Globus pallidus (tissue), 1 donor: ENCODE data around the gene INPP5J.
"Not testable (repeated sequence)": the region's sequence is repeated elsewhere in the genome, so short reads cannot be mapped to it uniquely, and the experiment has no call there.

ENCODE experiments used
- DNase-seq: peaks from one replicate; pipeline ENCODE4 v3.0.0-alpha.2; 2015; ENCODE audit warnings: low spot score

Gene INPP5J

GRCh38 chr22:31102441-31103081 lies 20.2 kb upstream of the INPP5J start:
- no peak for DNase-seq

DNA sequence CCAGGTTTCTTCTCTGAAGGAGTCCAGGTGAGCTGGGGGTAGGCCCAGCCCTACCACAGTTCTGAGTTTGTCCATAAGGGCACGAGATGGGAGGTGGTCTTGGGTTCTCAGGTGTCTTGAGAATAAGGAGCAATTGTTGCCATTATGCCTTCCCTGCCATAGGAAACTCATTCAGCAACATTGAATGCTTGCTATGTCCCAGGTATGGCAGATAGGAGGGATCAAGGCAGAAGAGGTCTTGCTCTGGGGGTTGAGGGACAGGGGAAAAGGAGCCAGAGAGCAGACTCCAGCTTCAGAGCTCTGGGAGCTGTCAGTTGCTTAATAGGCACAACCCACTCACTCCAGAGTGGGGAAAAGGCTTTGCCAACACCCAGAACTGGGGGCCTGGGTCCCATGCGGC lies 19.7 kb upstream of the INPP5J start:
- DNase-seq, result no peak

- DNase-seq, result no peak
These were observed 18.7 kb upstream of the INPP5J start for GRCh38 chr22:31103899-31104694.

GRCh38 chr22:31104869-31105268 lies 17.9 kb upstream of the INPP5J start:
- DNase-seq, result no peak

- no peak for DNase-seq
These were observed 17.4 kb upstream of the INPP5J start for GRCh38 chr22:31105282-31105929.

DNA sequence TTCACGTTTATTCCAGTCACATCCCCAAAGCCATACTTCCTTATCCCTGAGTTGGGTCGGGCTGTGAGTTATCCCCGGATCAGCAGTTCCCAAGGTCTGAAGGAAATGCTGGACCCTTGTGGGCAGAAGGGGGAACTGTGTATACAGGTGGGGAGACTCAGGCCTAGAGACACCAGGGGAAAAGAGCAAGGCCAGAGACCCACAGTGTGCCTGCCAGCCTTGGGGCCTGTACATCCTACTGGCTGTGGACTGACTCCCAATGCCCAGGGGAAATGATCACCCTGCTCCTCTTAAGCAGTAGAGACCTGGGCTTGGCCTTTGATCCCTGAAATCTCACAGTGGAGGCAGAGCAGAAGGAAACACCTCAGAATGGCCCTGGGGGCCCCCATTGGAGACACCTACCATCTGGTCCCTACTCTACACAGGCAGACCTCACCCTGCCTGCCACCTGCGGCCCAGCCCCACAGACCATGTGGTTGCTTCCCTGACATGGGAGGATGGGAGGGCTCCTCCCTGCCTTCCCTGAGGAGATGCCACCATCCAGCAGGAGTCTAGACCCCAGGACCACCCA lies 16.7 kb upstream of the INPP5J start:
- DNase-seq, result no peak

GRCh38 chr22:31106731-31107177 lies 16.0 kb upstream of the INPP5J start:
- DNase-seq, result no peak

DNA sequence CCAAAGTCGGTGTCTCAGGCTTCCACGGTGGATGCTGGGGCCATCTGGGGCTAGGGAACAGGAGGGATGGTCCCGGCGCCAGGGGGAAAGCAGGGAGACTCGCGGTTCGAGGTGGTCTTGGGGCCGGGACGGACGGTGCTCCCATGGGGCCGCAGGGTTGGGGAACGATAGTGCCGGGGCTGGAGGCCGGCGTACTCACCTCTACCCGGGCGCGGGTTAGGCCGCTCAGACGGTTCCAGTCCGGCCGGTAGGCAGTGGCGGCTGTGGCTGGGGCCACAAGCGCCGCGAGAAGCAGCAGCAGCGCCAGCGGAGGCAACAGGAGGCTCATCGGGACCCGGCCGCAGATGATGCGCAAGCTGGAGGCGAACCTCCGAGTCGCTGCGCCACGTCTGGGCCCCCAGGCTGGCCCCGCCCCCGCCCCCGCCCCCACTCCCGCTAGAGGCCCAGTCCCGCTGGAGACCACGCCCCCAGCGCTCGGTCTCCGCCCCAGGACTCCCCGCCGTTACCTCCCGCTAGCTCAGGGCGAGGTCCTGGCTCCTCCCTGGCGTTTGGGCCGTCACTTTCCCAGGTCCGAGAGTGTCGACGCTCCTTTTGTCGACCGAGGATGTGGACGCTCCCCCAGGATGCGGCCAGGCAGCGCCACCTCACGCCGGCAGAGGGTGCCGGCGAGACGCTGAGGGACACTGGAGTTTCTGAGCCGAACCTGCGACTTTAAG lies 15.4 kb upstream of the INPP5J start, which contains the start of gene SELENOM:
SELENOM (minus strand) TSS at position 391 of the 716 bp plus-strand sequence; CDS start at position 328, 63 bp downstream.
- DNase-seq, result peak; percentile 91

- DNase-seq, result no peak
These were observed 14.9 kb upstream of the INPP5J start for GRCh38 chr22:31107894-31108218.

- not testable (repeated sequence) for DNase-seq
These were observed 10.1 kb upstream of the INPP5J start for GRCh38 chr22:31112547-31113091.

DNA sequence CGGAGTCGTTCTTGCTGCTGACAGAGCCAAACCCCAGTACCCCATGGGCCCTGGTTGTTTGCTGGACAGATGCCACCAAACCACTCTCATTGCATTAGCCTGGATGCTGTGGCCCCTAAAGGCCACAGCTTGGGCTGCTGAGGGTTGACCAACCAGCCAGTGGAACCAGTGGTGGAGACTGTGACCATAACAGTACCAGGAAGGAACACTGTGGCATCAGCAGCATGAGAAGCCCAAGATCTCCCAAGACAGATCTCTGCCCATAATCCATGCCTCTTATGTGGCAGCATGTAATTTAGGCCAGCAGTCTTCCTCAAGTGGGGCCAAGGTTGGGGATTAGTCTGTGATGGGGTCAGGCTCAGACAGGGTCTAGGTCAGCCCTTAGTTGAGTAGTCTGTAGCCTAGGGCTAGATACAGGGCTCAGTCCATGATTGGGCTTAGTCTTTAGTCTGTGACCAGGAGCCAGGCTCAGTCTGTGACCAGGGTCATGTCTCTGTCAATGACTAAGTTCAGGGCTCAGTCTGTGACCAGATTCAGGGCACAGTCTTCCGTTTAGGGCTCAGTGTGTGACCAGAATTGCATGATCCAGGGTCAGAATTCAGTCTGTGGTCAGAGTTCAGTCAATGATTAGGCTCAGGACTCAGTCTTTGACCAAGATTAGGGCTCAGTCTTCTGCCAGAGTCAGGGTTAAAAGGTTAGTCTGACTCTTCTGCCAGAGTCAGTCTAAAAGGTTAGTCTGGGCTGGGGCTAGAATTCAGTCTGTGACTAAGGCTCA lies 4.5 kb upstream of the INPP5J start:
- no peak for DNase-seq

DNA sequence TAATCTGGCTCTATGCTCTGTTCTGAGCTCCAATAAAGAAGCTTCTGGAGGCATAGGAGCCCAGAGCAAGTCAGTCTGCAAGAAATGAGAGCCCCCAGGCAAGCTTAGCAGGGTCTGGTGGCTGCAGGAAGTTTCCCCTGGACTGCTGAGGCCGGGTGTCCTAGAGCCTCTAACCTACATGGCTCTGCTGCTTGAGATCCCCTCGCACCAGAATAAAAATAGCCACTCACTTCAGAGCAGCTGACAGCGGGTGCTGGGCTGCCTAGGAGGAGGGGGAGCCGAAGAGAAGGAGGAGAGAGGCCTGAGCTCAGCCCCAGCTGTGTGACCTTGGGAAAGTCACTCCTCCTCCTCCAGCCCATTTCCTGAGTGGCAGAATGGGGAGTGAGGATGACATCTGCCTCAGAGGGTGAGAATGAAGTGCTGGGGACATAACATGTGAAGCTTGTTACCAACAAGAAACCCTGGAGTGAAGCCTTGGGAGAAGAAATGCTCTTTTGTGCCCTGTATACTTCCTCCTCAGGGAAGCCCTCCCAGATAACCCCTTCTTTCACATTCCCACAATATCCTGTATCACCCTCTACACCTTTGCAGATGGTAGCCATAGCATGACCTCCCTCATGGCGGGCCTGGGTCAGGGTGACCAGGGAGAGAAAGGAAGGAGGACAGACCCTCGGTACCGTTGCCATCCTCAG lies 3.6 kb upstream of the INPP5J start:
- DNase-seq, result no peak

- DNase-seq, result no peak
These were observed 2.5 kb upstream of the INPP5J start for GRCh38 chr22:31120230-31120629.

DNA sequence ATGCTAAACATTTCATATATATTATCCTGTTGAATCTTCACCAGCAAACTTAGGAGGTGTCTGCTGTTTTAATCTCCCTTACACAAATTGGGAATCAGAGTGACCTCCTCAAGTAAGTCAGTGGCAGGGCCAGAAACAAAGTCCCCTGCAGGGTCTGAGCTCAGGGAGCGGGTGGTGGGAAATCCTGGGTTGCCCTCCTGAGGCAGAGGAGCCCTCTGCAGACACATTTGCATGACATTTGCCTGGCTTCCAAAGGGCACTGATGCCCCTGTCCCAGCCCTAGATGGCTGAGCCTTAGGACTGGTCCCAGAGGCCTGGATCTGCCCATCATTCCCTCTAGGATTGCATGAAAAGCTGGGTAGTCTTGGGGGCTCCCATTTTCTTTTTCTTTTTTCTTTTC lies 2.1 kb upstream of the INPP5J start:
- DNase-seq, result no peak

- DNase-seq, result no peak
These were observed 1.4 kb upstream of the INPP5J start for GRCh38 chr22:31121403-31121802.

GRCh38 chr22:31122196-31122531 lies 602 bp upstream of the INPP5J start:
- DNase-seq, result no peak

- no peak for DNase-seq
These were observed 481 bp downstream of the INPP5J start for GRCh38 chr22:31123292-31123602.

DNA sequence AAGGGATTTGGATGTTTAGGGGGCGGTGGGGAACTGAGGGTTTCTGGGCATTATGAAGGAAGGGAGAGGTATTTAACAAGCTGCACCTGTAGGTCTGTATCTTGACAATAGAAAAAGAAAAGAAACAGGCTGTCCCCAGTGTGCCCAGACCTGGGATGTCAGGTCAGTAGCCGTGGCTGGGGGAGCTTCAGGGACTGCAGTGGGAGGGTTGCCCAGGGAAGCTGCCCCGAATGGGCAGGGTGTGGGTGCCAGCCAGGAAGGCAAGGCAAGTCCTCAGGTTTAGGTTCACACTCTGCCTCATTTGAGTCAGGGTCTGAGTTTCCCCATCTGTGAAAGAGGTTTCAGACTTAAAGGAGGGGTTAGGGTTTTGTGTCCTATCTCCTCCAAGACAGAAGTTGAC lies 1.5 kb downstream of the INPP5J start:
- no peak for DNase-seq

- DNase-seq, result no peak
These were observed 2.2 kb downstream of the INPP5J start for GRCh38 chr22:31124811-31125465.

DNA sequence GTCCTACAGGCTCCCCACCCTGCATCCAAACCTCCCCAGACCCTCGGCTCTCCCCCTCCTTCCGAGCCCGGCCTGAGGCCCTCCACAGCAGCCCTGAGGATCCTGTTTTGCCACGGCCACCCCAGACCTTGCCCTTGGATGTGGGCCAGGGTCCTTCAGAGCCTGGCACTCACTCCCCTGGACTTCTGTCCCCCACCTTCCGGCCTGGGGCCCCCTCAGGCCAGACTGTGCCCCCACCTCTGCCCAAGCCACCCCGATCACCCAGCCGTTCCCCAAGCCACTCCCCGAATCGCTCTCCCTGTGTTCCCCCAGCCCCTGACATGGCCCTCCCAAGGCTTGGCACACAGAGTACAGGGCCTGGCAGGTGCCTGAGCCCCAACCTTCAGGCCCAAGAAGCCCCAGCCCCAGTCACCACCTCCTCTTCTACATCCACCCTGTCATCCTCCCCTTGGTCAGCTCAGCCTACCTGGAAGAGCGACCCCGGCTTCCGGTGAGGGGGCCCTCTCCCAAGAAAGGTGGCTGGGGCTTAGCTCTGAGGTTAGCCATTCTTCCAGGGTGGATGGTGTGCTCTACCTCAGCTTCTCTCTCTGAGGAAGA lies 2.9 kb downstream of the INPP5J start:
- no peak for DNase-seq
